GM12891 (cell line): ENCODE measurements around the gene SHC4.

Experiments used
- PAX5 ChIP-seq: IDR thresholded peaks from 2 replicates; pipeline ENCODE4 v1.6.1; 2011; ENCODE audit warnings: low read length, moderate library complexity, mild to moderate bottlenecking; ENCODE audit not compliant: insufficient read depth, severe bottlenecking
- POLR2A ChIP-seq: IDR thresholded peaks from 2 replicates; pipeline ENCODE4 v1.6.1; 2011; ENCODE audit warnings: low read depth, low read length, control low read depth
- POLR2AphosphoS5 ChIP-seq: IDR thresholded peaks from 2 replicates; pipeline ENCODE4 v1.6.1; 2011; ENCODE audit warnings: low read depth, low read length, control low read depth
- SPI1 ChIP-seq: IDR thresholded peaks from 2 replicates; pipeline ENCODE4 v1.6.1; 2011; ENCODE audit warnings: low read depth, low read length, control low read depth
- TAF1 ChIP-seq: IDR thresholded peaks from 2 replicates; pipeline ENCODE4 v1.6.1; 2011; ENCODE audit warnings: low read depth, low read length, control low read depth

DNA sequence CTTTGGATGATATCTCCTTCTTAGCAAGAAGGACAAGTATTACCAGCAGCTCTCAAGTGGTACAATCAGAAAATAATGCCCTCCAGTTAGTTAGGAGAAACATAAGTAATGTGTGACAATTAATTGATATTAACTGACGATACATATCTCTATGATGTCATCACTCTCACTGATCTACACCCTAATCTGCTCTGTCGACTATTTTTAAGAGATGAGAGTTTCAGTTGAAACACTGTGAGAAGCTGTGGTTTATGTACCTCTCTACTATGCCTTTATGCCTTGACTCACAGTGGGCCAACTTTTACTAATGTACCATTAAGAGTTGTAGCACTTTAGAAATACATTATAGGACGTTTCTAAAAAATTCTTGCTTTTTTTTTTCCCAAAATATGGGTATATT lies 161.5 kb downstream of the SHC4 start:
- TF ChIP-seq POLR2AphosphoS5 (no peak), POLR2A (no peak), PAX5 (no peak), SPI1 (no peak), TAF1 (no peak)
